H1 (cell line): ENCODE data around the gene CPED1. TPM values are rescaled to one million over a fixed set of nuclear protein-coding genes. Genes with fewer than 3 reads are reported as not detected.

Experiments used
- CTCF ChIA-PET: fragments of 300-600 bp; sonication (Branson Sonifier 250); formaldehyde crosslinking; loops from one replicate; lab custom pipeline; 2021; ENCODE audit not compliant: partially characterized antibody; lab: Charles Lee
- POLR2A ChIA-PET: fragments of 300-600 bp; sonication (Branson Sonifier 250); formaldehyde crosslinking; loops from one replicate; lab custom pipeline; 2021; ENCODE audit warnings: inconsistent platforms; ENCODE audit not compliant: partially characterized antibody; lab: Charles Lee
- DNase-seq, 2 experiments: peaks; one replicate each; pipeline versions ENCODE4 v3.0.0 to v3.0.0-alpha.2; 2010 to 2022; ENCODE audit warnings: low spot score in 2 of 2, low read depth in 1 of 2, mixed read lengths in 1 of 2
- FAIRE-seq: peaks from 2 replicates; lab custom pipeline; 2011; peaks lifted over from hg19 to GRCh38; lab: Jason Lieb, UNC
- H2AFZ ChIP-seq: 2 replicates; pipeline ENCODE4 v1.8.1; 2012; ENCODE audit warnings: low read length, inconsistent platforms
- H2AK5ac ChIP-seq: 2 replicates; pipeline ENCODE4 v1.6.1; 2013; ENCODE audit warnings: low read depth, low read length
- H2BK120ac ChIP-seq: replicated peaks from 2 replicates; pipeline ENCODE3; 2013; ENCODE audit warnings: low read depth, low read length, inconsistent platforms
- H2BK12ac ChIP-seq: 2 replicates; pipeline ENCODE4 v1.6.1; 2013; ENCODE audit warnings: low read depth, low read length
- H2BK15ac ChIP-seq: 2 replicates; pipeline ENCODE4 v1.6.1; 2013; ENCODE audit warnings: low read length
- H2BK20ac ChIP-seq: 2 replicates; pipeline ENCODE4 v1.6.1; 2013; ENCODE audit warnings: low read length
- H2BK5ac ChIP-seq: 2 replicates; pipeline ENCODE4 v1.6.1; 2013; ENCODE audit warnings: low read depth, low read length
- H3K14ac ChIP-seq: 2 replicates; pipeline ENCODE4 v1.6.1; 2013; ENCODE audit warnings: inconsistent platforms; ENCODE audit not compliant: insufficient read length
- H3K18ac ChIP-seq: 2 replicates; pipeline ENCODE4 v1.6.1; 2013; ENCODE audit warnings: low read length; ENCODE audit errors: extremely low read depth
- H3K23ac ChIP-seq: 2 replicates; pipeline ENCODE4 v1.6.1; 2013; ENCODE audit warnings: inconsistent platforms; ENCODE audit not compliant: insufficient read length
- H3K23me2 ChIP-seq: 2 replicates; pipeline ENCODE4 v1.6.1; 2013; ENCODE audit warnings: low read depth, low read length
- H3K27ac ChIP-seq: 2 replicates; pipeline ENCODE4 v1.6.1; 2011; ENCODE audit warnings: low read depth, low read length, inconsistent platforms
- H3K27me3 ChIP-seq, 4 experiments: replicated peaks in 1 of 4; 1 replicate in 1 of 4; 2 replicates in 3 of 4; pipeline versions ENCODE4 v1.6.1 to v1.8.1; 2011 to 2013; ENCODE audit warnings: low read length in 3 of 4, mild to moderate bottlenecking in 3 of 4, inconsistent platforms in 2 of 4, mixed read lengths in 2 of 4, moderate library complexity in 1 of 4; ENCODE audit not compliant: control insufficient read depth in 3 of 4, insufficient read depth in 3 of 4; ENCODE audit errors: extremely low read depth in 1 of 4
- H3K36me3 ChIP-seq, 4 experiments: 2 replicates each; pipeline versions ENCODE4 v1.6.1 to v1.8.1; 2011 to 2013; ENCODE audit warnings: mild to moderate bottlenecking in 4 of 4, low read length in 3 of 4, moderate library complexity in 2 of 4, control low read depth in 1 of 4, inconsistent platforms in 1 of 4; ENCODE audit not compliant: insufficient read depth in 4 of 4, control insufficient read depth in 2 of 4
- H3K4ac ChIP-seq: replicated peaks from 2 replicates; pipeline ENCODE3; 2013; ENCODE audit warnings: low read length, low read depth, mixed read lengths, inconsistent platforms; ENCODE audit not compliant: insufficient read length
- H3K4me1 ChIP-seq, 4 experiments: replicated peaks in 1 of 4; 1 replicate in 1 of 4; 2 replicates in 3 of 4; pipeline versions ENCODE4 v1.6.1 to v1.8.1; 2011 to 2013; ENCODE audit warnings: low read length in 3 of 4, inconsistent platforms in 2 of 4, mixed read lengths in 1 of 4; ENCODE audit not compliant: insufficient read depth in 4 of 4, control insufficient read depth in 3 of 4
- H3K4me2 ChIP-seq, 2 experiments: 2 replicates each; pipeline versions ENCODE4 v1.6.1 to v1.8.1; 2011 to 2013; ENCODE audit warnings: low read depth in 2 of 2, low read length in 2 of 2, control low read depth in 1 of 2, inconsistent platforms in 1 of 2, mild to moderate bottlenecking in 1 of 2; ENCODE audit not compliant: insufficient read depth in 1 of 2
- H3K4me3 ChIP-seq, 4 experiments: fragments of 200-600, 300-600 bp in 1 of 4; sonication (generic), shearing (Covaris generic), sonication (Bioruptor Twin) in 1 of 4; 2 replicates each; pipeline versions ENCODE4 v1.5.1 to v1.8.1; 2011 to 2016; ENCODE audit warnings: low read length in 4 of 4, low read depth in 3 of 4, control low read depth in 2 of 4, inconsistent platforms in 2 of 4, mild to moderate bottlenecking in 2 of 4, mixed read lengths in 1 of 4, moderate library complexity in 1 of 4; ENCODE audit not compliant: insufficient read depth in 2 of 4; ENCODE audit errors: extremely low read depth in 1 of 4
- H3K56ac ChIP-seq: replicated peaks from 2 replicates; pipeline ENCODE3; 2013; ENCODE audit warnings: low read depth, mild to moderate bottlenecking, mixed read lengths, low read length, inconsistent platforms; ENCODE audit not compliant: insufficient read length
- H3K79me1 ChIP-seq: 2 replicates; pipeline ENCODE4 v1.6.1; 2013; ENCODE audit warnings: low read depth, low read length, control low read depth
- H3K79me2 ChIP-seq, 2 experiments: 2 replicates each; pipeline versions ENCODE4 v1.6.1 to v1.8.1; 2012 to 2013; ENCODE audit warnings: low read length in 2 of 2, mild to moderate bottlenecking in 2 of 2, inconsistent platforms in 1 of 2; ENCODE audit not compliant: insufficient read depth in 2 of 2, control insufficient read depth in 1 of 2
- H3K9ac ChIP-seq, 4 experiments: replicated peaks in 1 of 4; 1 replicate in 1 of 4; 2 replicates in 3 of 4; pipeline versions ENCODE4 v1.6.1 to v1.8.1; 2011 to 2013; ENCODE audit warnings: low read depth in 3 of 4, low read length in 3 of 4, control low read depth in 2 of 4, mild to moderate bottlenecking in 2 of 4, moderate library complexity in 2 of 4, inconsistent platforms in 1 of 4; ENCODE audit errors: extremely low read depth in 1 of 4
- H3K9me3 ChIP-seq, 2 experiments: 2 replicates each; pipeline versions ENCODE4 v1.6.1 to v1.8.1; 2012 to 2013; ENCODE audit warnings: mild to moderate bottlenecking in 2 of 2, moderate library complexity in 2 of 2, control low read depth in 1 of 2, inconsistent platforms in 1 of 2, low read depth in 1 of 2, low read length in 1 of 2, mixed read lengths in 1 of 2; ENCODE audit not compliant: insufficient read depth in 2 of 2
- H4K20me1 ChIP-seq, 2 experiments: replicated peaks in 1 of 2; 2 replicates each; pipeline versions ENCODE3 to v1.8.1; 2011 to 2013; ENCODE audit warnings: inconsistent platforms in 2 of 2, low read length in 2 of 2, mild to moderate bottlenecking in 1 of 2; ENCODE audit not compliant: insufficient read depth in 2 of 2, control insufficient read depth in 1 of 2
- H4K5ac ChIP-seq: 2 replicates; pipeline ENCODE4 v1.6.1; 2013; ENCODE audit warnings: low read length, low read depth, mixed read lengths, inconsistent platforms; ENCODE audit not compliant: insufficient read length
- H4K8ac ChIP-seq: 2 replicates; pipeline ENCODE4 v1.8.0; 2013; ENCODE audit warnings: mild to moderate bottlenecking, moderate library complexity, low read length, inconsistent platforms; ENCODE audit not compliant: insufficient read depth; ENCODE audit errors: extremely low read depth
- H4K91ac ChIP-seq: replicated peaks from 2 replicates; pipeline ENCODE3; 2013; ENCODE audit warnings: low read length, mixed read lengths, inconsistent platforms; ENCODE audit not compliant: insufficient read length
- CEBPB ChIP-seq: IDR thresholded peaks from 2 replicates; pipeline ENCODE4 v1.6.1; 2012; ENCODE audit warnings: low read depth, low read length
- PHF8 ChIP-seq: fragments of 200-600 bp; sonication (generic); conservative IDR thresholded peaks from 2 replicates; pipeline ENCODE4 v1.7.1; 2012; ENCODE audit warnings: low read depth, mild to moderate bottlenecking, inconsistent platforms, low read length, moderate library complexity
- RBBP5 ChIP-seq: IDR thresholded peaks from 2 replicates; pipeline ENCODE4 v1.7.1; 2012; ENCODE audit warnings: low read depth, mild to moderate bottlenecking, inconsistent platforms, low read length, moderate library complexity, borderline replicate concordance
- SP1 ChIP-seq: IDR thresholded peaks from 2 replicates; pipeline ENCODE4 v1.6.1; 2011; ENCODE audit warnings: low read depth, low read length
- polyA plus RNA-seq, 7 experiments: library from polyadenylated mRNA; depleted of rRNA in 3 of 7; stranded (reverse) in 5 of 7; unstranded in 2 of 7; fragments of >200 nt in 5 of 7; fragments of 200-250 nt in 2 of 7; gene quantifications; 1 replicate in 5 of 7; 2 replicates in 1 of 7; 4 replicates in 1 of 7; pipeline versions ENCODE4 v1.2.1 to v1.2.3, GENCODE V29; 2011 to 2013; ENCODE audit warnings: missing spikeins in 2 of 7, mixed read lengths in 2 of 7
- total RNA-seq: library from RNA; stranded (reverse); fragmentation: NEBNext Ultra II Directional; extraction: Animal tissue kit (Norgen Biotek cat#: 25700); gene quantifications from 2 replicates; pipeline ENCODE4 v1.2.1, GENCODE V29; 2021

CPED1 gene
- total and polyA plus RNA-seq, 2 of the 8 experiments (the other 6 are each of a cell fraction or from before 2014, with no cell fraction given): 0.08 to 0.39 TPM

DNA sequence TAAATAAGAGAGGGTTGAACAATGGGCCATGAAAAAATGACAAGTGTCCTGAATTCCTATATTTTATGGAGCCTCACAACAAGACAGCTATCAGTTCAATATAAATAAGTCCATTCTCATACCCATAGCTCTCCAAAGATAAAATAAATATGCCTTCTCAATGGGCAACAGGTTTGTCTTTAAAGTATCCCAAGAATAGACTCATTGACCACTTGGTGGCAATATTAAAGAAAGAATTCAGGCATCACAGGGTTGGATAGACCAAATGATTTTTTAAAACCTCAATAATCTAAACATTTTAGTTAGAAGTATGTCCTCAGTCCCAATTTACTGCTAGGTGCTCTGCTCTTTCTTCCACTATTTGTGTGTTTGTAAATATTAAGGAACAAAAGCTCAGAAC lies 175.2 kb downstream of the CPED1 start:
- Histone ChIP-seq H3K4me2 (no peak overlapping the region), H4K8ac (no peak overlapping the region), H3K4me3 (no peak overlapping the region), H3K79me1 (no peaks in the 10 kb centered on the region), H4K91ac (no peak overlapping the region), H3K27ac (no peak overlapping the region), H3K18ac (no peak overlapping the region), H3K9ac (no peak overlapping the region), H2AFZ (no peak overlapping the region), H2BK5ac (no peak overlapping the region), H3K23ac (no peak overlapping the region), H4K20me1 (no peaks in the 10 kb centered on the region), H3K23me2 (no peaks in the 10 kb centered on the region), H3K27me3 (no peaks in the 10 kb centered on the region), H2BK120ac (no peak overlapping the region), H3K79me2 (no peaks in the 10 kb centered on the region), H3K9me3 (no peaks in the 10 kb centered on the region), H3K36me3 (no peaks in the 10 kb centered on the region), H3K56ac (no peak overlapping the region), H4K5ac (no peak overlapping the region), H3K4ac (no peak overlapping the region), H2BK15ac (no peak overlapping the region), H3K4me1 (no peaks in the 10 kb centered on the region), H2BK12ac (no peak overlapping the region), H2AK5ac (no peak overlapping the region), H2BK20ac (no peak overlapping the region), H3K14ac (no peak overlapping the region)
- ChIA-PET CTCF (interaction anchor here (1.0 to 1.8 kb wide), 3 partner anchors 12 to 56 kb away, joined by 3 read pairs; no protein-coding TSS in a partner anchor), POLR2A (no interaction called here)
- DNase-seq: no peak
- FAIRE-seq: no peak
- TF ChIP-seq PHF8 (no peak), RBBP5 (no peak), SP1 (no peak), CEBPB (no peak)
